Epithelial cell of esophagus (primary cell): ENCODE measurements around the gene B3GNT9.
"Not testable (repeated sequence)": the region's sequence is repeated elsewhere in the genome, so short reads cannot be mapped to it uniquely, and the experiment has no call there.

Experiments used
- DNase-seq: peaks from one replicate; pipeline ENCODE4 v3.0.0; 2010; ENCODE audit warnings: low read depth
- H3K4me3 ChIP-seq: 2 replicates; pipeline ENCODE4 v1.5.1; 2011; ENCODE audit warnings: mild to moderate bottlenecking, low read length, control low read depth
- CTCF ChIP-seq: IDR thresholded peaks from 2 replicates; pipeline ENCODE4 v1.5.1; 2011; ENCODE audit warnings: low read depth, mild to moderate bottlenecking, low read length, control low read depth, inconsistent platforms; ENCODE audit not compliant: insufficient read depth; ENCODE audit errors: missing control alignments

Gene B3GNT9

GRCh38 chr16:67144943-67145342, 5.9 kb downstream of the B3GNT9 start:
- TF ChIP-seq CTCF: no peak
- H3K4me3 ChIP-seq: no peak overlapping the region
- DNase-seq: no peak

GRCh38 chr16:67142342-67142741, 8.5 kb downstream of the B3GNT9 start:
- TF ChIP-seq CTCF: no peak
- DNase-seq: no peak
- no peak overlapping the region for H3K4me3 ChIP-seq

- no peak for TF ChIP-seq CTCF
- DNase-seq: no peak
Measured at GRCh38 chr16:67141391-67141790, 9.4 kb downstream of the B3GNT9 start.

GRCh38 chr16:67137605-67138004, 13.2 kb downstream of the B3GNT9 start:
- DNase-seq: no peak
- H3K4me3 ChIP-seq: no peak overlapping the region
- TF ChIP-seq CTCF: no peak

More at GRCh38 chr16:67141391-67141790, 9.4 kb downstream of the B3GNT9 start:
- no peak overlapping the region for H3K4me3 ChIP-seq

- no peak for TF ChIP-seq CTCF
- no peak overlapping the region for H3K4me3 ChIP-seq
- no peak for DNase-seq
Measured at GRCh38 chr16:67129422-67129821, 21.4 kb downstream of the B3GNT9 start.

- no peak for TF ChIP-seq CTCF
- no peak for DNase-seq
Measured at GRCh38 chr16:67128887-67129286, 21.9 kb downstream of the B3GNT9 start.

GRCh38 chr16:67128417-67128816, 22.4 kb downstream of the B3GNT9 start:
- DNase-seq: no peak
- no peak overlapping the region for H3K4me3 ChIP-seq
- TF ChIP-seq CTCF: no peak

More at GRCh38 chr16:67128887-67129286, 21.9 kb downstream of the B3GNT9 start:
- H3K4me3 ChIP-seq: no peak overlapping the region

GRCh38 chr16:67122799-67123198, 28.0 kb downstream of the B3GNT9 start:
- DNase-seq, H3K4me3 ChIP-seq: not testable (repeated sequence)
